CD4-positive, alpha-beta T cell treated with Interleukin-1 beta for 1 hour (primary cell): Measurements from ENCODE around the gene PDE7B.
"Not testable (repeated sequence)": the region's sequence is repeated elsewhere in the genome, so short reads cannot be mapped to it uniquely, and the experiment has no call there.

Experiments
- DNase-seq, 2 donors: peaks; one replicate each; pipeline ENCODE4 v3.0.0-alpha.2; 2020 to 2022

The PDE7B gene

DNA sequence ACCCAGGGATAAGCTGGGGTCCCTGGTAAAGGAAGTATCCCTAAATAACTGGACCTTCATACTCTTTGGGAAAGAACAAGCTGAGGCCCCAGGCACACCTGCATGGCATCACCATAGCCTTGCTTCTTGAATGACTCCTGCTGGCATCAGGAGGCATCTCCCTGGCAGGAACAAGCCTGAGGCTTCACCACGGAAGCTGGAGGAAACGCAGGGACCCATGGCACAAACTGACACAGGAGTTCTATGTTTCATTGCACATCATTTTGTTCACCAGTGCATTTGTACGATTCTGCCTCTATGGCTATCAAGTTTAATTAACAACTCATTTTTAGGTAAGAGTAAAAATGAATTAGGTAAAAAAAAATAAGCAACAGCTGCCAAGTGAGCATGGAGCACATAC, 619 bp upstream of the PDE7B start:
- DNase-seq = no peak

DNA sequence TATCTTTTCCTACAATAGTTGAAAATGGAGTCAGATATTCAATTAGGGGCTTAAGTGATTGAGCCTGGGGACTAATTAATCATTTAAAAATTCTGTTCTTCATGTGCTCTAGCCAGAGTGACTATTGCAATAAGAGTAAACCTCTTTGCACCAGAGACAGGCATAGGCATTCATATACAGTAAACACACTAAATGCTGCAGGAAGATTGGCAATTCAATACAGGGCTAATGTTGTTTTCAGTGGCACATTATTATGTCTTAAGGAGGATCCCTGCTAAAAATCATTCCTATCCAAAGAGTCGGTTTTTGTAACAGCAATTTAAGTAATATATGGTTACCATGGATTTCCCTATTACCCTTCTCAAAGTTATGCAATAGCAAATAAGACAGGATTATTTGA, 1.2 kb downstream of the PDE7B start:
- DNase-seq = no peak

DNA sequence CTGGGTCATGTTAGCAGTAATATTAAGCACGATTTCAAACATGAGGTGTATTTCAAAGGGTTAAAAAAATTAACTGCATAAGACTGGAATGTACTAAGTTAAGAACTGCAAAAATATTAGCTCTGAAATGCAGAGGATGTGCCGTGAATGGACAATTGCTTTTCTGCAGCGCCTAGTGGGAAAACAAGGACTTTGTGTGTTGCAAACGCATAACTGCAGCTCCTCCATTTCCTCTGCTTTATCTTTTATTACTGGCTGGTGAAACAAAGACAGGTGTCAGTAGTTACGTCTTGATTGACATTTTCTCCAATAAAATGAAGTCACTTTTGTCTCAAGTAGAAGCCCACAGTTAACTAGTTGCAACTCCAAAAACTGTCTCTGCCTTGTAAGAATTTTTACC, 1.7 kb downstream of the PDE7B start:
- no peak for DNase-seq

DNA sequence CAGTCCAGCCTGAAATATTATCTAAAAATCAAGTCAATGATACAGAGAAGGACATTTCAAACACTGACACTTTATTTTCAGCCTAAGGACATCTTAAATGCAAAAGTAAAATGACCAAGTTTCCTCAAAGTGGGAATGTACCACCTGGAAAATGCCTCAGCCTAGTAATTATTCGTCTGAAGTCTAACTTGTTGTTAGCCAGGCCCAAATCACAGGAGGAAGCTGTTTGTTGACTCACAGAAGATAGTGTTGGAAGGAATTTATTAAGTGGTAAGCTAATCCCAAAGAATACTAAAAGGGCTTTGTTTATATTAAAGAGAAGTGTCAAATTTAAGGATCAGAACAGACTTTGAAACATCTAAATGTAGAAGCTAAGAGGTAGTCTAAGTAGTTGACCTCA, 2.5 kb downstream of the PDE7B start:
- DNase-seq = no peak

DNA sequence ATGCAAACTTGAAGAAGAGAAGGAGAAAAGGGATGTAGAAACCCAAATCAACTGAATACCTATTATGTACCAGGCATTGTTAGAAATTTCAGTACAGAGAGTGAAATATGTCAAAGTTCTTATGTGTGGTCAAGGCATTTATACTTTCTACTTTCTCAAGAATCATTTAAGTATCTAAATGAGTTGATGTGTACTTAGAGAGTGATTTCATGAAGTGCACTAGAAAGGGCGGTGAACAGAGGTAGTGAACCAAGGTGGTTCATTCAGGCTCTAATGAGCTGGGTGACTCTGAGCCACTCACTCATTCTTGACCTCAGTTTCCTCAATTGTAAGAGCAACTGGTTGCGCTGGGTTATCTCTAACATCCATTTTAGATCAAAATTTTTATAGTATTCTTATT, 3.3 kb downstream of the PDE7B start:
- DNase-seq = no peak

DNA sequence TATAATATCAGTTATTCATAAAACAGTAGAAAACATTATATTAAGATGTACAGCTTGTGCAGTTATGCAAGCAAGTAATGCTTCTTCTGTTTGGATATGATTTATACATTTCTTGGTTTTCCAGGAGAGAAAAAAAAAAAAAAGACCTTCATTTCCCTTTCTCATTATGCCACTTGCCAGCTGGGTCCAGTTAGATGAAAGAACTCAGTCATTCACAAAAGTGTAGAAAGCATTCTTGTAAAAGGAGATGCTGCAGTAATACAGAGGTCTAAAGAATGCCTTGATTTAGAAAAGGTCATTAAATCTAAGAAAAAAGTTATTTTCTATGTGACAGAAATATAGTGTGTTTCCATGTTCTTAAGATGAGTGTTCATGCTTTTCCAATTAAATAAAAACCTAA, 7.4 kb downstream of the PDE7B start:
- DNase-seq = no peak

DNA sequence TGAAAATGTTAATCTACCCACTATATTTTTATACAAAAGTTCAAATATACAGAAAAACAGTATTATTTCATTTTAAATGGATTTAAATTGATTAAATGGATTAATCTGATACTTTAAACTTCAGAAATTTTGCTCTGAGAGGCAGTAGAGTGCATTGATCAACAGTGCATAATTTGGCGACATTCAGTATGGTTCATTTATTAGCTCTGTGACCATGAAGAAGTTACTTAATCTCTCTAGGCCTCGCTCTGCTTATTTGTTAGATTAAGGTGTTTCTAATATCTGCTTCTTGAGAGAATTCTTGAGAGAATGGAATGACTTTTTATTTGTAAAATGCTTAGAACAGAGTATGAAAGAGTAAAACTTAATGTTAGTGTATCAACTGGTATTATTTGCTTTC, 8.9 kb downstream of the PDE7B start:
- DNase-seq = no peak

GRCh38 chr6:135861189-135861588, 9.7 kb downstream of the PDE7B start:
- no peak for DNase-seq

- not testable (repeated sequence) for DNase-seq
Observed at GRCh38 chr6:135864929-135865328, 13.4 kb downstream of the PDE7B start.

DNA sequence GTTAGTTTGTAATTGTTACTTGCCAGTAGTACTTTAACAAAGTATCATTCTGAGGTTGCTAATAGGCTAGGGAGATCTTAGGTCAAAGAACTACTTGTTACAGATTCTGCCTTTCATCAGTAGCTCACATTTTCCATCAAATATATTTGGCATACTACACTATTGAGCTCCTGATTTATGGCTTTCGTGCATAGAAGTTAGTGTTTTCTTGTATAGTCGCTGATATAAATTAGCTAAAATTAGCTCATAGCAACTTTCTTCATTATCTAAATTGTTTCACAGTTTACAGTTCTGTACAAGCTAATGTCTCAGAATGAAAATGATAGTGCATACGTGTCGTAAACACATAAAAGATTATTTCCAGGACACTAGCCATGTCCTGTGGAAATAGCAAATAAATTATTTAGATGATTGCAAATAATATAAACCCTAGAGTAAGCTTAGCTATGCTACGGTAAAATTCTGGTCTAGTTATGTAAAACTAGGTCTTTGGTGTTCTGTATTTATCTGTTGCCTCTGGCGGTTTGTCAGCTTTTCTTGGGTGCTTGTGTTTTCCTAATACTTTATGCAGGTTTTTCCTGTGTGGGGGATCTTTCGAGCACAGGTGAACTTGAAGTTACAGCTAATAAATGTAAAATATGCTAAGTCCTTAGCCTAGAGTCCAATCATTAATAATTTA, 15.1 kb downstream of the PDE7B start:
- DNase-seq = no peak

- no peak for DNase-seq
Observed at GRCh38 chr6:135867332-135867731, 15.8 kb downstream of the PDE7B start.

GRCh38 chr6:135869857-135870256, 18.4 kb downstream of the PDE7B start:
- DNase-seq = no peak

DNA sequence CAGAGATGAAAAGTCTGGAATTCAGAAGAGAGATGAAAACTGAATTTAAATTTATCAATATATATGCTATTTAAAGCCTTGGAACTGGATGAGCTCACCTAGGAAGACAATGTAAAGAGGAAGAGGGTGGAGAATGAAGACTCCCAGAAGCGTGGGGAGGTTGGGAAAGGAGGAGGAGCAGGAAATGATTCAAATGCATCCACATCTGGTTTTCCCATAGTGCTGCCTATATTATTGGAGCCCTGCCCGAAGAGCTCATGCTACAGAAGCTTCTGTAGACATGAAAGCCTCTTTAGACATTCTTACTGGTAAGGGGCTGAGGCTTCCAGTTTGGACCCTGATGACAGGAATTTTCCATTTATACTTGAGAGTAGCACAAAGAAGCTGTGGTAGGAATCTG, 19.2 kb downstream of the PDE7B start:
- no peak for DNase-seq

GRCh38 chr6:135871296-135871695, 19.8 kb downstream of the PDE7B start:
- no peak for DNase-seq

GRCh38 chr6:135871878-135872277, 20.4 kb downstream of the PDE7B start:
- DNase-seq = no peak

DNA sequence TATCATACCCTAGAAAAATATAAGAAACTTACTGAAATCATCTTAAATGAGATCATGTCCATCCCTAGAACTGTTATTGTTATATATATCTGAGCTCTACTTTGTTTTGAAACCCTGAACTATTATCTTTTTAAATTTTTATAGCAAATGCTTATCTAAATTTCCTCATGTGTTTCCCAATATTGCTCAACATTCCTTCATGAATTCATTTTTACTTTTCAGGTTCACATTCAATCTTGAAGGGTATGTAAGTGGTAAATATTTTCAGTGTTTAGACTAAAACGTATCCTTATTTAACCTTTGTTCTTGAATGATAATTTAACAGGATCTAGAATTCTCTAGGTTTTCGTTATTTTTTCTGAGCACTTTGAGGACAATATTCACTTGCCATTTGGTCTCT, 23.9 kb downstream of the PDE7B start:
- DNase-seq = no peak

DNA sequence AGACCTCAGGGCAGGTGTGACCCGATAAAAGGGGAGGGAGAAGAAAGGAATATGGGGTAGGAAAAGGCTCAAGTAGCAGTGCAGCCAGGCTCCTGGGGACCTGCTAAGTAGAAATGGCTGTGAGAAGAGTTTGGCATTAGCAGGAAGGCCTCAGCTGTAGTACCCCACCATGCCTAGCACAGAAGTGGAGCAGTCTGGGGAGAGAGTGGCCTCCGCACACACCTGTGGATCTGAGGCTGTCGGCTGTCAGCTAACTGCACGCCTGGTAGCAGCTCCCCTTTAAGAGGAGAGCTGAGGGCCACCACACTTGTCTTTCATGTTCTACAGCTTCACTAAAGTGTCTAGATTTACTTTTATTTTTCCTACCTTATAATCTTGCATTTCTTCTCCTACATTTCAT, 24.6 kb downstream of the PDE7B start:
- DNase-seq = peak in 1 of 2 donors; percentile 10

DNA sequence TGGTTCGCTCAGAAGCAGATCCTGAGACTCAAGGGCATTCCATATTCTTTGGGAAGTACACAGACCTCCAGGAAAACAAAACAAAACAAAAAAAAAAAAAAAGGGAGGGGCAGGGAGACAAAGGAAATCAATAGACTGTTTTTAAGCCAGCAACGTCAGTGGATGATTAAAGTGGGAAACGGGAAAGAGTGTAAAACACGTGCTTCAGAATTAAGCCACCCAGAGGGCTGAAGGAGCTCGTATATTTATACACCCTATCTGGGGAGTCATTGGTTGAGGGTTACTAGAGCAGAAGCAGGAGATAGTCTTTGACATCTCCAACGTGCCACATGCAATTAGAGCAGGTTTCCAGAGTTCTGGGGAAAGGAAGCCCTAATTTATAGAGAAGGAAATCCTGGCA, 26.2 kb downstream of the PDE7B start:
- no peak for DNase-seq

- peak; percentile 54 to 66 for DNase-seq
Observed at GRCh38 chr6:135880066-135880972, 28.8 kb downstream of the PDE7B start.

DNA sequence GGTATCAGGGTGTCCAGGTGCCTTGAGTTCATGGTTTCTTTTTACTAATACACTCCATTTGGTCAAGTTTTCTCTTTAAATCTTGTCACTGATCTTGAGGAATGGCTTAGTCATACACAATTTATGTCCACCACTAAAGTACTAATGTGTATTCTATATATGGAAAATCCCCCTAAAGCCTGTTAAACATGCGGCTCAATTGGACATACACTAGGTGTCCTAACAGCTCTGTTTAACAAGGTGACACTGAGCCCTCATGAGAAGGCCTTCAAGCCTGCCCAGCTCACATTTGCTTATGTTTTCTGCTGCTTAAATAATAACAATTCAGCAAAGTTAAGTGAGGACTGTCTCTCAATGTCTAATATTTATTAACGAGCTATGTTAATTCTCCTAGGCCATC, 31.5 kb downstream of the PDE7B start:
- DNase-seq = no peak

- DNase-seq = no peak
Observed at GRCh38 chr6:135883536-135883935, 32.0 kb downstream of the PDE7B start.

DNA sequence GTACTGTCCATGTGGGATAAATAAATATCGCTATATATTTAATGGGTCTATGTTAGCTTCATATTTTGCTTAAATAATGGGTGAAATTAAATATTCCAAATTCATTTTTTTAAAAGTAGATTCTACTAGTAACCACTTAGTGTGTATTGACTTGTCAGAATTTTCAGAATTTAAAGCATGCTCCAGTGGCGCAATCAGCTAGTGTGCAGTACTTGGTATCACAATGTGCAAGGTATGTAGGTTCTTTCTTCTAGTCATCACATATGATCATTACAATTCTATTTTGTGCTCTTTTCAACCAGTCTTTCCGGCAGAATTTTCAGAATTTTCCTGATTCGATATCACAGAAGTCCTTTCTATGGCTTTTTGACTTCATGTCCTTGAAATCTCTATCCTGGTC, 32.6 kb downstream of the PDE7B start:
- no peak for DNase-seq

DNA sequence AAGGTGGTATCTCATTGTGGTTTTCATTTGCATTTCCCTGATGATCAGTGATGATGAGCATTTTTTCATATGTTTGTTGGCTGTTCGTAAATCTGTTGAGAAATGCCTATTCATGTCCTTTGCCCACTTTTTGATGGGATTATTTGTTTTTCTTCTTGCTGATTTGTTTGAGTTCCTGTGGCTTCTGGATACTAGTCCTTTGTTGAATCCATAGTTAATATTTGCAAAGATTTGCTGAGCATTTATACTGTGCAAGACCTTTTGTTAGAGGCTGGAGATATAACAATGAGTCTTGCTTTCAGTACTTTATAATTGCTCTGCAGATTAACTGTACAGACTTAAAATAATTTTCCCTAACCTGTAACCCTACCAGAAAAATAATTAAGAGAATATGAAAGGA, 35.6 kb downstream of the PDE7B start:
- DNase-seq = no peak

GRCh38 chr6:135888818-135889217, 37.3 kb downstream of the PDE7B start:
- DNase-seq = no peak

DNA sequence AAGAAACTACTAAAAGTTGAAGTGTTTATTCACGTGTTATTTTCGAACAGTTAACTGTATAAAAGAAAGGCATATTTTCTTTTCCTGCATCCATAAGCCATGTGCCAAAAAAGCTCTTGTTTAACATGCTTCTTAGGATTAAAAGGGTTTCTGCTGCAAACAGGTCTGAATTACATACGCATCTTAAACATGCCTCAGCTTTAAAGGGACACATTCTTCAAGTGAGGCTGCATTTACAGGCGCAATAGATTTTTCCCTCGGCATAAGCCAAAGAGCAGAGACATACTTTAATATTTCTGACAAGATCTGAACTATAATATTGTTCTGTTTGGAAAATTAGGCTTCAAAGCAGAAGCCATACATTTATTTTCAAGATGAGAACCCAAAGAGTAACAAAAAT, 39.4 kb downstream of the PDE7B start:
- DNase-seq = no peak
